ENCODE data around the gene SUFU.
A peak's percentile ranks its signal among the peaks of the same experiment; 100 is the strongest.

The SUFU gene

GRCh38 chr10:102643336-102644065 is 139.7 kb downstream of the SUFU start:
- DNase-seq, result peak; percentile 85

DNA sequence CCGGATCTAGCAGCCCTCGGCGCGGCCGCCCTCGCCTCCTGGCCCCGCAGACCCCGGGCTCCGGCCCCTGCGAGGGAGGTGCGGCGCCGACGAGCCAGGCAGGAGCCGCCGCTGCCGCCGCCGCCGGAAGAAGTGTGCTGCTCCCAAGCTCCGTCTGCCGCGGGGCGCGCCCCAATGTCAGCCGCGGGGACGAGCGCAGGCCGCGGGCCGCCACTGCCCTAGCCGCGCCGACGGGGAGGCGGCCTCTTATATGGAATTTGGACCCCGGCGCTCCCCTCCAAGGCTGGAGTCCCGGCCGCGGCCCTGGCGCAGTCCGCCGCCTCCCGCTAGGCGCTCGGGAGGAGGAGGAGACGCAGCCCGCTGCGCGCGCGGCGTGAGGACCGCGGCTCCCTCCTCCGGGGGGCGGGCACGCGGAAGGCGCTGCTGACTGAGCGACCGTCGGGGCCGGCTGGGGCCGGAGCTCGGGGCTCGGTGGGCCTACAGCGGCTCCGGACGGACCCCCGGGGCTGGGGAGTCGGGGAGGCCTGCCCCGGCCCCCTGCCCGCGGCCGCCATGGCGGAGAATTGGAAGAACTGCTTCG is 140.4 kb downstream of the SUFU start, which contains the start of gene TRIM8:
TRIM8 (plus strand) TSS at position 414 of the 580 bp plus-strand sequence; CDS start at position 553, 139 bp downstream.
- no peak for DNase-seq

GRCh38 chr10:102644646-102645387 is 141.0 kb downstream of the SUFU start:
- peak; percentile 82 for DNase-seq

GRCh38 chr10:102645388-102645740 is 141.6 kb downstream of the SUFU start:
- no peak for DNase-seq

GRCh38 chr10:102645741-102646609 is 142.2 kb downstream of the SUFU start:
- peak; percentile 92 for DNase-seq

- peak; percentile 76 for DNase-seq
These were observed 143.1 kb downstream of the SUFU start for GRCh38 chr10:102646610-102647442.

GRCh38 chr10:102647443-102648268 is 143.9 kb downstream of the SUFU start:
- DNase-seq, result no peak

GRCh38 chr10:102648269-102648888 is 144.6 kb downstream of the SUFU start:
- DNase-seq, result no peak

DNA sequence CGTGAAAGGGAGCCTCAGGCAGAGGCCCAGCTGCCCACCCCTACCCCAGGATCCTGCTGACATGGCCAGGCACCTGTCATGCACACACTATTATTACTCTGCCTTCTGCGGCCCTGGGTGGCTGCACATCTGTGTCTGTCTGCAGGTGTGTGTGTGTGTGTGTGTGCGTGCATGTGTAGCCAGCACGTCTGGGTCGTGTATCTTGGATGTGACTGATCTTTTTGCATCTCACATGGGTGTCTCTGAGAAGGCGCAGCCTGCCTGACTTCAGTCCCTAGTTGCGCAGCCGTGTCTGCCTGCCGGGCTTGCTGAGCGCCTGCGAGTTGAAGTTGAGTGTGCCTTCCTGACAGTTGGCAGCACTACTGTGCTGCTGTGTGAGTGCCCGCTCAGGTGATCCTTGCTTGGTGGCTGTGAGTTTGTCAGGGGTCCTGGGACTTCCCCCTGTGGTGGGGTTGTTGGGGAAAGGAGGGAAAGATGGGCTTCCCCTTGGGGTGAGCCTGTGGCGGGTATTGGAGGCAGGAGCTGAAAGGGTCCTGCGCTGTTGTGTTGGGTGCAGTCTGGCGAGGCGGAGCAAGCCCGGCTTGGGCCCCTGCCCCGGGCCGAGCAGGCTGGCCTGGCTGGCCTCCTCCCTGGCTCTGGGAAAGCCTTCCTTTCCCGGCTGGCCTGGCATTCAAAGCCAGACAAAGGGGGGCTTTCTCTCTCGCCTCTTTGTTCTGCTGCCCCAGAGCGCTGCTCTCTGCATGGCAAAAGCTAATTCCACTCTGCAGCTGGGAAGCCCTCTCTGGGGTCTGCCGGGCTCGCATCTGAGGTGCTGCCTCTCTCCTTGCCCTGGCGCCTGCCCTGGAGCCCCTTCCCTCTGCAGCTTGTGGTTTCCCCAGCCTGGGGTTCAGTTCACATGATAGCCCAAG is 145.4 kb downstream of the SUFU start:
- DNase-seq, result no peak

GRCh38 chr10:102649797-102650654 is 146.3 kb downstream of the SUFU start:
- DNase-seq, result no peak

GRCh38 chr10:102650655-102651454 is 147.1 kb downstream of the SUFU start:
- no peak for DNase-seq

DNA sequence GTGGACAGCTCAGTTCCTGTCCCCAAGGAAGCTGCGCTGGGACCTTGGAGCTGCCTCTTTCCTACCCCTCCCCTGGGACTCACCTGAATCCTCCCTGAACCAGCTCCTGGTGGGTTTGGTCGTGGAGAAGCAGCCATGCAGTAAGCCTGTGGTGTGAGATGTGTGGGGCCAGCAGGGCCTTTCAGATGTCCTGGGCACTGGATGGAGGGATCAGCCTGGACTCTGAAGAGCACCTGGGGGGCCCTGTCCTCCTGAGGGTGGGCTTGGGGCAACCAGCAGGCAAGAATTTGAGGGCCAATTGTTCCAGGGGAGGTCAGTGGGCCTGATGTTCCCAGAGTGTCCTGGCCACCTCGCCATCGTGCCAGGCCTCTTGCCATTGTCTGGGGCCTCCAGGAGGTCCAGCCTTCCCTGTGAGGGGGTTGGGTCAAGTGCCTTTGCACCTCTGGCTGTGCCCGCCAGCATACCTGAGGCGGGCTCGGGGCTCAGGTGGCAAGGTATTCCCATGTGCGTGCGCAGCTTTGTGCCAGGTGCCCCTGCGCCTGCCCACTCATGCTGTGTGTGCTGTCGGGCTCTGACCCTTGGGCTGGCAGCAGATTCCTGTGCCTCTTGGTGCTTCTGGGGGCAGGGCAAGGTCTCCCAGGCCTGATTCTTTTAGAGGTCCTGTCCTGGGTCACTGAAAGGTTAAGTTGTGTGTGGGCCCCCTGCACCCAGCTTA is 147.8 kb downstream of the SUFU start:
- DNase-seq, result no peak

GRCh38 chr10:102652170-102652916 is 148.6 kb downstream of the SUFU start:
- DNase-seq, result no peak

DNA sequence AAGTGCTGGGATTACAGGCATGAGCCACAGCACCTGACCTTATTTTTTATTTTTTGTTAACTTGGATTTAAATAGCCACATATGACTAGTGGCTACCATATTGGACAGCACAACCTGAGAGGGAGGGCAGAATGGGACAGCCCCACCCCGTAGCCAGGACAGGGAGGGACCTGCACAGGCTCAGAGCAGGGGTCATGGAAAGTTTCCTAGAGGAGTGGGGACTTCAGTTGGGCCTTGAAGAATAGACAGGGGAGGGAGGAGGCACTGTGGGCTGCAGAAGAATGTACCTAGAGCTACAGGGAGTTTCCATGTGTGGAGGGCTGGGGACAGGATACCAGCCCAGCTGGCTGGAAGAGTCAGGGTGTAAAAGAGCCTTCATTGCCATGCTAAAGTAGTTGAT is 149.3 kb downstream of the SUFU start:
- DNase-seq, result no peak

DNA sequence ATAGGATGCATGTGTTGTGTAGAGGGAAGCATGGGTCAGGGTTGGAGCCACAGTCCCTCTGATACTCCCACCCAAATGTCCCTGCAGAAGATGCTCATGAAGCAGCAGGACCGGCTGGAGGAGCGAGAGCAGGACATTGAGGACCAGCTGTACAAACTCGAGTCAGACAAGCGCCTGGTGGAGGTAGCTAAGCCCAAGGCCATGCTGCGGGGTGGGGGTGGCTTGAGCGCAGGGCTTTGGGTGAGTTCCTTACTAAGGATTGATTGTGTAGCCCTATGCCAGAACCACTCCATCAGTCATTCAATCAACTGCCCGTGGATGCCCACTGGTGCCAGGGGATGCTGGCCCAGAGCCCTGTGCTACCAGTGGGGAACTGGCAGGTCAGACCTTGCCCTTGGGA is 150.8 kb downstream of the SUFU start:
- no peak for DNase-seq

DNA sequence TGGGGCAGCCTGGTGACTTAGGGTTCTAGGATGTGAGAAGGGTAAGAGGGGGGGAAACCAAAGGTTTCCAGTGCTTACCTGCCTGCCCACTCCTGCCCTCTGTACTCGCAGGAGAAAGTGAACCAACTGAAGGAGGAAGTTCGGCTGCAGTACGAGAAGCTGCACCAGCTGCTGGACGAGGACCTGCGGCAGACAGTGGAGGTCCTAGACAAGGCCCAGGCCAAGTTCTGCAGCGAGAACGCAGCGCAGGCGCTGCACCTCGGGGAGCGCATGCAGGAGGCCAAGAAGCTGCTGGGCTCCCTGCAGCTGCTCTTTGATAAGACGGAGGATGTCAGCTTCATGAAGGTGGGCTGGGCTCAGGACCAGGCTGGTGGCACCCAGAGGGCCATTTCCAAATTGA is 151.2 kb downstream of the SUFU start:
- DNase-seq, result no peak
